OCI-LY3 (cell line): ENCODE measurements around the gene CISTR.

Source experiments
- H2AFZ ChIP-seq: fragments of 200-600, 300-600 bp; shearing (Covaris generic); 2 replicates; pipeline ENCODE4 v1.6.0; 2014; ENCODE audit warnings: antibody characterized with exemption, low read depth, low read length
- H3K27ac ChIP-seq: fragments of 200-600, 300-600 bp; sonication (generic); 2 replicates; pipeline ENCODE4 v1.5.1; 2014; ENCODE audit warnings: mild to moderate bottlenecking, low read length, moderate library complexity, mixed read lengths
- H3K27me3 ChIP-seq: fragments of 200-600, 300-600 bp; sonication (generic); 2 replicates; pipeline ENCODE4 v1.6.1; 2014; ENCODE audit warnings: low read depth, low read length, mixed read lengths
- H3K36me3 ChIP-seq: fragments of 200-600, 300-600 bp; sonication (generic); replicated peaks from 2 replicates; pipeline ENCODE3; 2014; ENCODE audit warnings: low read depth, low read length, mixed read lengths
- H3K4me1 ChIP-seq: fragments of 300-600, 200-600 bp; sonication (generic); 2 replicates; pipeline ENCODE4 v1.6.1; 2014; ENCODE audit warnings: low read length, mixed read lengths
- H3K4me2 ChIP-seq: fragments of 200-600, 300-600 bp; sonication (generic); 2 replicates; pipeline ENCODE4 v1.6.1; 2014; ENCODE audit warnings: low read length, mixed read lengths
- H3K4me3 ChIP-seq: fragments of 300-600, 200-600 bp; sonication (generic); 2 replicates; pipeline ENCODE4 v1.5.1; 2014; ENCODE audit warnings: antibody characterized with exemption, mild to moderate bottlenecking, low read length, moderate library complexity
- H3K79me2 ChIP-seq: fragments of 300-600, 200-600 bp; shearing (Covaris generic); 2 replicates; pipeline ENCODE4 v1.6.1; 2014; ENCODE audit warnings: mild to moderate bottlenecking, low read length, mixed read lengths
- H3K9ac ChIP-seq: fragments of 300-600, 200-600 bp; shearing (Covaris generic); 2 replicates; pipeline ENCODE4 v1.6.0; 2014; ENCODE audit warnings: mild to moderate bottlenecking, low read length, moderate library complexity
- H3K9me3 ChIP-seq: fragments of 200-600, 300-600 bp; shearing (Covaris generic); 2 replicates; pipeline ENCODE4 v1.6.1; 2014; ENCODE audit warnings: low read length, mixed read lengths; ENCODE audit not compliant: insufficient read depth
- H4K20me1 ChIP-seq: fragments of 200-600, 300-600 bp; sonication (generic); 2 replicates; pipeline ENCODE4 v1.6.1; 2016; ENCODE audit warnings: low read length, mixed read lengths; ENCODE audit not compliant: insufficient read depth
- EZH2phosphoT487 ChIP-seq: fragments of 200-600 bp; shearing (Covaris generic); IDR thresholded peaks from 2 replicates; pipeline ENCODE4 v1.6.1; 2018; ENCODE audit warnings: antibody characterized with exemption, mixed run types, low read depth
- TF ChIP-seq, protein P1 (sequence below): fragments of 200-600, 300-600 bp; sonication (generic); IDR thresholded peaks from 2 replicates; pipeline ENCODE4 v1.5.1; 2014; ENCODE audit warnings: antibody characterized with exemption, low read length, low read depth

The CISTR gene

GRCh38 chr12:53752192-53752601 lies 418 bp upstream of the CISTR start:
- Histone ChIP-seq H3K36me3 (no peaks in the 10 kb centered on the region), H3K4me2 (peak overlapping the region; percentile 90), H2AFZ (no peak overlapping the region), H3K4me3 (peak overlapping the region; percentile 79), H3K9ac (peak overlapping the region; percentile 73; the same call in 1 of the 2 replicates), H3K27me3 (peaks cover 63% of the 10 kb centered on the region), H3K79me2 (no peaks in the 10 kb centered on the region), H4K20me1 (no peaks in the 10 kb centered on the region), H3K4me1 (peaks cover 66% of the 10 kb centered on the region), H3K27ac (no peak overlapping the region), H3K9me3 (no peaks in the 10 kb centered on the region)
- no peak for TF ChIP-seq EZH2phosphoT487
- TF ChIP-seq, protein P1, sequence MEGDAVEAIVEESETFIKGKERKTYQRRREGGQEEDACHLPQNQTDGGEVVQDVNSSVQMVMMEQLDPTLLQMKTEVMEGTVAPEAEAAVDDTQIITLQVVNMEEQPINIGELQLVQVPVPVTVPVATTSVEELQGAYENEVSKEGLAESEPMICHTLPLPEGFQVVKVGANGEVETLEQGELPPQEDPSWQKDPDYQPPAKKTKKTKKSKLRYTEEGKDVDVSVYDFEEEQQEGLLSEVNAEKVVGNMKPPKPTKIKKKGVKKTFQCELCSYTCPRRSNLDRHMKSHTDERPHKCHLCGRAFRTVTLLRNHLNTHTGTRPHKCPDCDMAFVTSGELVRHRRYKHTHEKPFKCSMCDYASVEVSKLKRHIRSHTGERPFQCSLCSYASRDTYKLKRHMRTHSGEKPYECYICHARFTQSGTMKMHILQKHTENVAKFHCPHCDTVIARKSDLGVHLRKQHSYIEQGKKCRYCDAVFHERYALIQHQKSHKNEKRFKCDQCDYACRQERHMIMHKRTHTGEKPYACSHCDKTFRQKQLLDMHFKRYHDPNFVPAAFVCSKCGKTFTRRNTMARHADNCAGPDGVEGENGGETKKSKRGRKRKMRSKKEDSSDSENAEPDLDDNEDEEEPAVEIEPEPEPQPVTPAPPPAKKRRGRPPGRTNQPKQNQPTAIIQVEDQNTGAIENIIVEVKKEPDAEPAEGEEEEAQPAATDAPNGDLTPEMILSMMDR = no peak

- TF ChIP-seq EZH2phosphoT487 = no peak
- TF ChIP-seq, protein P1 = no peak
- peak overlapping the region; percentile 67 for H2AFZ ChIP-seq
- H3K4me1 ChIP-seq = peaks cover 61% of the 10 kb centered on the region
- H3K9ac ChIP-seq = peak overlapping the region; percentile 73
- peak overlapping the region; percentile 79 for H3K4me3 ChIP-seq
- peaks cover 66% of the 10 kb centered on the region for H3K27me3 ChIP-seq
- no peaks in the 10 kb centered on the region for H3K79me2 ChIP-seq
- H4K20me1 ChIP-seq = no peaks in the 10 kb centered on the region
- no peak overlapping the region for H3K27ac ChIP-seq
- H3K9me3 ChIP-seq = no peaks in the 10 kb centered on the region
- H3K4me2 ChIP-seq = peak overlapping the region; percentile 90
- no peaks in the 10 kb centered on the region for H3K36me3 ChIP-seq
Measured at GRCh38 chr12:53750812-53751335, 905 bp downstream of the CISTR start.

- peaks cover 66% of the 10 kb centered on the region for H3K27me3 ChIP-seq
- no peaks in the 10 kb centered on the region for H3K9me3 ChIP-seq
- H3K4me2 ChIP-seq = peak overlapping the region; percentile 90
- peak overlapping the region; percentile 67; the same call in 1 of the 2 replicates for H2AFZ ChIP-seq
- H3K9ac ChIP-seq = peak overlapping the region; percentile 73
- no peak for TF ChIP-seq EZH2phosphoT487
- TF ChIP-seq, protein P1 = no peak
- H3K36me3 ChIP-seq = no peaks in the 10 kb centered on the region
- H3K4me3 ChIP-seq = peak overlapping the region; percentile 79
- H3K4me1 ChIP-seq = peaks cover 54% of the 10 kb centered on the region
- H4K20me1 ChIP-seq = no peaks in the 10 kb centered on the region
- no peaks in the 10 kb centered on the region for H3K79me2 ChIP-seq
- H3K27ac ChIP-seq = no peak overlapping the region
Measured at GRCh38 chr12:53749986-53750811, 1.6 kb downstream of the CISTR start.

DNA sequence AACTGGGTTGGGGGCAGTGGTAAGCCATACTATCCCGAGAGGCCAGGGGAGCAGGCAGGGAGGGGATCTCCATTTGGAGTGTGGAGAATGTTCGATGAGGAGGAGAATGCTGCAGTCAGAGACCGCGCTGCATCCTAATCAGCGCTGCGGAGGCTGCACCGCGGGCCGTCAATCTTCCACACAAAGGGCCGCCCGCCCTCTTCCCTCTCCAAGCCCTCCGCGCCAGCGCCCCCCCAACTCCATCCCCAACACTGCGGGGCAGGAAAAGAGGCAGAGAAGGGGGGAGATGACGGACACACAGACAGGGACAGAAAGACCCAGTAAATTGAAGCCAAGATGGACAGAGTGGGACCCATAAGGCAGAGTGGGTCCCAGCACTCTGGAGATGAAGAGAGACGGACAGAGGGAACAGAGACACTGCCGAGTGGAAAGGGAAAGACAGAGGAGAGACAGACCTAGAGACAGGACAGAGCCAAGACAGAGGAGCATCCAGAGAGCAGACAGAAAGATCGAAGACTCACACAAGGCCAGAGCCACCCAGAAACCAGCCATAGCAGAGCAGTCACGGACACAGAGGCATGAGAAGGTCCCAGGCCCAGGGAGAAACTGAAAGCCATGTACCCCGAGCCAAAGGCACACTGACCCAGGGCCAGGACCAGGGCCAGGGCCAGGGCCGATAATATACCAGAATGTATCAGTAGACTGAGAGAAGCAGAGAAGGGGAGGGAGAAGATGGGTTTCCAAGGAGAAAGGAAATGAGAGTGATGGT lies 3.5 kb downstream of the CISTR start:
- TF ChIP-seq, protein P1 = no peak
- TF ChIP-seq EZH2phosphoT487 = no peak
- H4K20me1 ChIP-seq = no peaks in the 10 kb centered on the region

More for the DNA sequence above, 3.5 kb downstream of the CISTR start:
- H3K27me3 ChIP-seq = peaks cover 76% of the 10 kb centered on the region
- H3K36me3 ChIP-seq = no peaks in the 10 kb centered on the region
- H3K9ac ChIP-seq = no peak overlapping the region
- H2AFZ ChIP-seq = no peak overlapping the region
- H3K4me1 ChIP-seq = peaks cover 35% of the 10 kb centered on the region
- H3K79me2 ChIP-seq = no peaks in the 10 kb centered on the region
- H3K27ac ChIP-seq = no peak overlapping the region
- H3K4me3 ChIP-seq = no peak overlapping the region
- no peaks in the 10 kb centered on the region for H3K9me3 ChIP-seq
- no peak overlapping the region for H3K4me2 ChIP-seq
